ENCODE results near the gene TENM3.

TENM3 gene

DNA sequence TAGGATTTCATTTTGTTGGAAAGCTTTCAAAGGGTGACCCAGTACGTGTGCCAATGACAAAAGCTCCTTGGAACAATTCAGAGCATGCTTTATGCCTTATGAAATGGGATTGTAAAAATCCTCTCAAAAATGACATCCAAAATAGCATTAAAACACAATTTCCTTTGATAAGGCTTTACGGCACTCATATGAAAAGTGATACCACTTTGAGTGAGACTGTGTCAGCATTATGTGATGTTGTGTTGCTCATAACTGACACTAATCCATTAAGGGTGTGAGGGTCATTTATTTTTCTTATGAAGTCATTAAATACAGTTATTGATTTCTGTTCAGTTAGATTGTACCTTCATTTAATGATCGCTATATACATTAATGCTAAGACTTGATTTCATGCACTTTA is 250.2 kb downstream of the TENM3 start:
- H3K79me2 ChIP-seq (ENCODE audit: insufficient read depth, low read length), result no peaks in the 10 kb centered on the region
- no peaks in the 10 kb centered on the region for H3K4me1 ChIP-seq (ENCODE audit: insufficient read depth, low read length, severe bottlenecking)
- no peak overlapping the region for H3K27ac ChIP-seq (ENCODE audit: low read depth, low read length, poor library complexity, severe bottlenecking)
- no peaks in the 10 kb centered on the region for H3K9me3 ChIP-seq (ENCODE audit: low read length)
- no peak overlapping the region for H3K4me2 ChIP-seq (ENCODE audit: low read length)
- no peaks in the 10 kb centered on the region for H4K20me1 ChIP-seq (ENCODE audit: insufficient read depth, low read length)
- H3K27me3 ChIP-seq (ENCODE audit: insufficient read depth, low read length), result 0 out of 2 replicates have a peak, but pooled peaks cover 3% of the 10 kb centered on the region
- H3K36me3 ChIP-seq (ENCODE audit: insufficient read depth, low read length), result no peaks in the 10 kb centered on the region
- no peak overlapping the region for H3K9ac ChIP-seq (ENCODE audit: low read length)
- H3F3A ChIP-seq (ENCODE audit: insufficient read depth, low read length), result no peaks in the 10 kb centered on the region
- no peak overlapping the region for H3K4me3 ChIP-seq (ENCODE audit: low read depth, low read length, poor library complexity, severe bottlenecking)
- no peak for TF ChIP-seq EZH2 (IDR thresholded peaks at IDR 0.05; ENCODE audit: borderline replicate concordance, low read length)
- TF ChIP-seq, protein P1, sequence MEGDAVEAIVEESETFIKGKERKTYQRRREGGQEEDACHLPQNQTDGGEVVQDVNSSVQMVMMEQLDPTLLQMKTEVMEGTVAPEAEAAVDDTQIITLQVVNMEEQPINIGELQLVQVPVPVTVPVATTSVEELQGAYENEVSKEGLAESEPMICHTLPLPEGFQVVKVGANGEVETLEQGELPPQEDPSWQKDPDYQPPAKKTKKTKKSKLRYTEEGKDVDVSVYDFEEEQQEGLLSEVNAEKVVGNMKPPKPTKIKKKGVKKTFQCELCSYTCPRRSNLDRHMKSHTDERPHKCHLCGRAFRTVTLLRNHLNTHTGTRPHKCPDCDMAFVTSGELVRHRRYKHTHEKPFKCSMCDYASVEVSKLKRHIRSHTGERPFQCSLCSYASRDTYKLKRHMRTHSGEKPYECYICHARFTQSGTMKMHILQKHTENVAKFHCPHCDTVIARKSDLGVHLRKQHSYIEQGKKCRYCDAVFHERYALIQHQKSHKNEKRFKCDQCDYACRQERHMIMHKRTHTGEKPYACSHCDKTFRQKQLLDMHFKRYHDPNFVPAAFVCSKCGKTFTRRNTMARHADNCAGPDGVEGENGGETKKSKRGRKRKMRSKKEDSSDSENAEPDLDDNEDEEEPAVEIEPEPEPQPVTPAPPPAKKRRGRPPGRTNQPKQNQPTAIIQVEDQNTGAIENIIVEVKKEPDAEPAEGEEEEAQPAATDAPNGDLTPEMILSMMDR (IDR thresholded peaks at IDR 0.05; ENCODE audit: low read length), result no peak
- no peaks in the 10 kb centered on the region for H3K9me2 ChIP-seq (ENCODE audit: low read depth, low read length)
- H2AFZ ChIP-seq (ENCODE audit: low read length), result no peak overlapping the region

DNA sequence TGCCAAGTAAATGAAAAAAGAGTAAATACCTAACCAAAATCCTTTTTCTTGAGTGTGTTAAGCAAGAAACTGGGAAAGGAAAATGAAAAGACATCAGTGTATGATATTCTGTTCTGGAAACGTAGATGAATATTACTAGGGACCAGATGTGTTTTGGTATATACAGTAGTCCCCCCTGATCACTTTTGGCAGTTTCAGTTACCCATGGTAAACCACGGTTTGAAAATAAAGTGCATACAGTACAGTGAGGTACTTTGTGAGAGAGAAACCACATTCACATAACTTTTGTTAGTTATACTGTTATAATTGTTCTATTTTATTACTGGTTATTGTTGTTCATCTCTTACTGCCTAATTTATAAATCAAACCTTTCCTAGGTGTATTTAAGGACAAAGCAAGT is 250.9 kb downstream of the TENM3 start:
- H3K36me3 ChIP-seq (ENCODE audit: insufficient read depth, low read length), result no peaks in the 10 kb centered on the region
- no peaks in the 10 kb centered on the region for H3K4me1 ChIP-seq (ENCODE audit: insufficient read depth, low read length, severe bottlenecking)
- H3K4me3 ChIP-seq (ENCODE audit: low read depth, low read length, poor library complexity, severe bottlenecking), result no peak overlapping the region
- no peak overlapping the region for H2AFZ ChIP-seq (ENCODE audit: low read length)
- H3K9me3 ChIP-seq (ENCODE audit: low read length), result no peaks in the 10 kb centered on the region
- H3K79me2 ChIP-seq (ENCODE audit: insufficient read depth, low read length), result no peaks in the 10 kb centered on the region
- H4K20me1 ChIP-seq (ENCODE audit: insufficient read depth, low read length), result no peaks in the 10 kb centered on the region
- no peak overlapping the region for H3K27ac ChIP-seq (ENCODE audit: low read depth, low read length, poor library complexity, severe bottlenecking)
- no peaks in the 10 kb centered on the region for H3K9me2 ChIP-seq (ENCODE audit: low read depth, low read length)
- H3K4me2 ChIP-seq (ENCODE audit: low read length), result no peak overlapping the region
- H3K27me3 ChIP-seq (ENCODE audit: insufficient read depth, low read length), result 0 out of 2 replicates have a peak, but pooled peaks cover 3% of the 10 kb centered on the region
- TF ChIP-seq EZH2 (IDR thresholded peaks at IDR 0.05; ENCODE audit: borderline replicate concordance, low read length), result no peak
- TF ChIP-seq, protein P1 (IDR thresholded peaks at IDR 0.05; ENCODE audit: low read length), result no peak
- no peak overlapping the region for H3K9ac ChIP-seq (ENCODE audit: low read length)
- no peaks in the 10 kb centered on the region for H3F3A ChIP-seq (ENCODE audit: insufficient read depth, low read length)

DNA sequence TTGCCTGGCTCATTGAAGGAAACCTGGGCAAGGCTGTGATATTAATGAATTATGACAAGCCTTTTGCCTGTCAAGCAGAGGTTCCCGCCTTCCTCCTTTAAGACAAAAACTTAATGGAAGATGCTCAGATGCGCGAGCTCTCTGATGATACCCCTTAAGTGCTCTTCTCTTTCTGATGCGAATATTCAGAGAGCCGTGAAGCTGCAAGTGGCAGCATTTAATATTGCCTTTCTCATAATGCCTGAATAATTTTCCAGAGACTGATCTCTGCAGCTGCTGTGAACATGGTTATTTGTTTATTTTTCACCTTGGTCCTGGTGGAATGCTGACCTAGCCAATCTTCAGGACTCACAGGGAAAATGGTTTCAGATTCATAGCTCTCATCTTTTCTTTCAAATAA is 251.8 kb downstream of the TENM3 start:
- Histone ChIP-seq H3K4me3 (ENCODE audit: low read depth, low read length, poor library complexity, severe bottlenecking) (no peak overlapping the region), H3K9me2 (ENCODE audit: low read depth, low read length) (no peaks in the 10 kb centered on the region), H3K27me3 (ENCODE audit: insufficient read depth, low read length) (0 out of 2 replicates have a peak, but pooled peaks cover 3% of the 10 kb centered on the region), H3F3A (ENCODE audit: insufficient read depth, low read length) (no peaks in the 10 kb centered on the region), H3K27ac (ENCODE audit: low read depth, low read length, poor library complexity, severe bottlenecking) (no peak overlapping the region), H3K9me3 (ENCODE audit: low read length) (no peaks in the 10 kb centered on the region), H3K79me2 (ENCODE audit: insufficient read depth, low read length) (no peaks in the 10 kb centered on the region), H2AFZ (ENCODE audit: low read length) (no peak overlapping the region), H3K36me3 (ENCODE audit: insufficient read depth, low read length) (no peaks in the 10 kb centered on the region), H3K4me2 (ENCODE audit: low read length) (no peak overlapping the region), H3K9ac (ENCODE audit: low read length) (no peak overlapping the region), H3K4me1 (ENCODE audit: insufficient read depth, low read length, severe bottlenecking) (no peaks in the 10 kb centered on the region), H4K20me1 (ENCODE audit: insufficient read depth, low read length) (no peaks in the 10 kb centered on the region)
- TF ChIP-seq EZH2 (IDR thresholded peaks at IDR 0.05; ENCODE audit: borderline replicate concordance, low read length), result no peak
- TF ChIP-seq, protein P1 (IDR thresholded peaks at IDR 0.05; ENCODE audit: low read length), result no peak
